ENCODE results near the gene IL15.

The IL15 gene

DNA sequence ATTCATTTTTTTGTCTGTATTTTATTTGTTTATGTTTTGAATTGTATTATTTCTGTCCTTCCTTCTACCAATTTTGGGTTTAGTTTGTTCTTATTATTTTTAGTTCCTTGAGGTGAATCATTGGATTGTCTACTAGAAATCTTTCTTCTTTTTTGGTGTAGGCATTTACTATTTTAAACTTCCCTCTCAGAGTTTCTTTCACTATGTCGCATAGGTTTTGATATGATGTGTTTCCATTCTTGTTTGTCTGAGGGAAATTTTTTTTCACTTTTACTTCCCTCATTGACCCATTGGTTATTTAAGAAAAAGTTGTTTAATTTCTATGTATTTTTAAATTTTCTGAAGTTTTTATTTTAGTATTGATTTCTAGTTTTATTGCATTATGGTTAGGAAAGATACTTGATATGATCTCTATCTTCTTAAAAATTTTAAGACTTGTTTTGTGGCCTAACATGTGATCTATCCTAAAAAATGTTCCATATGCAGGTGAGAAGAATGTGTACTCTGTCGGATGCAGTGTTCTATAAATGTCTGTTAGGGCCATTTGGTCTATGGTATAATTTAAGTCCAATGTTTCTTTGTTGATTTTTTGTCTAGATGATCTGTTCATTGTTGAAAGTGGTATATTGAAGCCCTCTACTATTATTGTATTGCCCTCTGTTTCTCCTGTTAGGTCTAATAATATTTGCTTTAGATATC lies 68.8 kb downstream of the IL15 start:
- H3K27me3 ChIP-seq (ENCODE audit: low read depth, low read length), result no peaks in the 10 kb centered on the region
- H3K9me3 ChIP-seq (ENCODE audit: control insufficient read depth in 1 of 2, low read length in 2 of 2), result peaks cover 0 to 12% of the 10 kb centered on the region in 2 donors
- no peak overlapping the region for H3K4me3 ChIP-seq (ENCODE audit: low read depth in 1 of 2, low read length in 2 of 2)
- no peaks in the 10 kb centered on the region for H3K36me3 ChIP-seq (ENCODE audit: control insufficient read depth in 1 of 2, insufficient read depth in 2 of 2, low read length in 2 of 2)
- no peaks in the 10 kb centered on the region for H3K4me1 ChIP-seq (ENCODE audit: control insufficient read depth in 1 of 2, insufficient read depth in 2 of 2, low read length in 2 of 2)
- H3K27ac ChIP-seq (ENCODE audit: low read length), result no peak overlapping the region

DNA sequence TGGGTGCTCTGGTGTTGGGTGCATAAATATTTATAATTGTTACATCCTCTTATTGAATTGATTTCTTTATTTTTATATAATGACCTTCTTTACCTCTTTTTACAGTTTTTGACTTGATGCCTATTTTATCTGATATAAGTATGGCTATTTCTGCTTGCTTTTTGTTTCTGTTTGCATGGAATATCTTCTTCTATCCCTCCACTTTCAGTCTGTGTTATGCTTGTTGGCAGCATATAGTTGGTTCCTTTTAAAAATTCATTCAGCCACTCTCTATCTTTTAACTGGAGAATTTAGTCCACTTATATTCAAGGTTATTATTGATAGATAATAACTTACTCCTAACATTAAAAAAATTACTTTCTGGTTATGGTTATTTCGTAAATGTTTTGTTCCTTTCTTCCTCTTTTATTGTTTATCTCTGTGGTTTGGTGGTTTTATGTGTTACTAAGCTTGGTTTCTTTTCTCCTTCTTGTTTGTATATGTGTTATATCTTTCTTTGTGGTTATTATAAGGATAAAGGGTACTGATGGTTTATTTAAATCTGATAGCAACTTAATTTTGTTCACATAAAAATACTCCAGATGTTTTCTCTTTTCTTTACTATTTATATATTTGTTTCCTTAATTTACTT lies 69.5 kb downstream of the IL15 start:
- Histone ChIP-seq H3K4me3 (ENCODE audit: low read depth in 1 of 2, low read length in 2 of 2) (no peak overlapping the region), H3K4me1 (ENCODE audit: control insufficient read depth in 1 of 2, insufficient read depth in 2 of 2, low read length in 2 of 2) (no peaks in the 10 kb centered on the region), H3K36me3 (ENCODE audit: control insufficient read depth in 1 of 2, insufficient read depth in 2 of 2, low read length in 2 of 2) (no peaks in the 10 kb centered on the region), H3K9me3 (ENCODE audit: control insufficient read depth in 1 of 2, low read length in 2 of 2) (peaks cover 0 to 12% of the 10 kb centered on the region in 2 donors), H3K27me3 (ENCODE audit: low read depth, low read length) (no peaks in the 10 kb centered on the region), H3K27ac (ENCODE audit: low read length) (no peak overlapping the region)

DNA sequence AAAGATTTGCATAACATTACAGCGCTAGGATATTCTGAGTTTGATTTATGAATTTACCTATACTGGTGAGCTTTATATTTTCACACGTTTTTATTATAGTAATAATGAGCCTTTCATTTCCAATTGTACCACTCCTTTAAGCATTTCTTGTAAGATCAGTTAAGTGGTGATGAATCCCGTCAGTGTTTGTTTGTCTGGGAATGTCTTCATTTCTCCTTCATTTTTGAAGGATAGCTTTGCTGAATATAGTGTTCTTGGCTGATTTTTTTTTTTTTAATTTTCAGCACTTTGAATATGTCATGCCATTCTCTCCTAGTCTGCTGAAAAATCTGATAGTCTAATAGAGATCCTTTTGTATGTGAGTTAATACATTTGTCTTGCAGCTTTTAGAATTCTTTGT lies 70.1 kb downstream of the IL15 start:
- H3K27me3 ChIP-seq (ENCODE audit: low read depth, low read length), result no peaks in the 10 kb centered on the region
- peaks cover 0 to 12% of the 10 kb centered on the region in 2 donors for H3K9me3 ChIP-seq (ENCODE audit: control insufficient read depth in 1 of 2, low read length in 2 of 2)

DNA sequence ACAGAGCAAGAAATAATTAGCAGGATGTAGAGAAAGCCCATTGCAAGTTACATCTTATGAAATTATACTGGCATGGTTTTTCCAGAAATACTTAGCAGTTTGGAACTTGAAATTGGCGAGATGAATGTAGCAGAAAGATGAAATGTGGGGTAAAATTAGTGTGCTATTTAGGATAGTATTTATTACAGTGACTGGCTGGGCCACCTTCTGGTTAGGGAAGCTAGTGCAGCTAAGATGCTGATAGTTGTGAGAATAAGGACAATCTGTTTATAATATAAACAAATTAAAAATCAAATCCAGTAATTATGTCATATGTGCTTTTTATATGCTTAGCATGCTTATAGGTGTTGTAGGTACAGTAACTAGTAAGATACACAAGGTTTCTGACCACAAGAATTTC lies 74.8 kb downstream of the IL15 start:
- Histone ChIP-seq H3K4me3 (ENCODE audit: low read depth in 1 of 2, low read length in 2 of 2) (no peak overlapping the region), H3K4me1 (ENCODE audit: control insufficient read depth in 1 of 2, insufficient read depth in 2 of 2, low read length in 2 of 2) (no peaks in the 10 kb centered on the region), H3K9me3 (ENCODE audit: control insufficient read depth in 1 of 2, low read length in 2 of 2) (peaks cover 0 to 12% of the 10 kb centered on the region in 2 donors), H3K27ac (ENCODE audit: low read length) (no peak overlapping the region), H3K36me3 (ENCODE audit: control insufficient read depth in 1 of 2, insufficient read depth in 2 of 2, low read length in 2 of 2) (no peaks in the 10 kb centered on the region), H3K27me3 (ENCODE audit: low read depth, low read length) (no peaks in the 10 kb centered on the region)

More for the DNA sequence above, 70.1 kb downstream of the IL15 start:
- H3K27ac ChIP-seq (ENCODE audit: low read length), result no peak overlapping the region
- H3K36me3 ChIP-seq (ENCODE audit: control insufficient read depth in 1 of 2, insufficient read depth in 2 of 2, low read length in 2 of 2), result no peaks in the 10 kb centered on the region
- H3K4me3 ChIP-seq (ENCODE audit: low read depth in 1 of 2, low read length in 2 of 2), result no peak overlapping the region
- H3K4me1 ChIP-seq (ENCODE audit: control insufficient read depth in 1 of 2, insufficient read depth in 2 of 2, low read length in 2 of 2), result no peaks in the 10 kb centered on the region

DNA sequence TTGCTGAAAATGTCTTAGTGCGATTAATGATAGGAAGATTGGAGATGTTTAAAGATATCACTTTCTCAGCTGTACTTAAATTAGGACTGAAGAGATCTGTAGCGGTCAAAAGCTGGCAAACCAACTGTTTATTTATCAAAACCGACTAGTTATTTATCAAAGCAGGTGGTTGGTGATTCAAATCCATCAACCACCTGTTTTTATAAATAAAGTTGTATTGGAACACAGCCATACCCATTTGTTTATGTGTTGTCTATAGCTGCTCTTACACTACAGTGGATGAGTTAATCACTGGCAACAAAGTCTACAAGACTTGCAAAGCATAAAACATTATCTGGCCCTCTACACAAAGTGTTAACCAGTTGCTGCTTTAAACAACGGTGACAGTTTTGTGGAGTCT lies 76.8 kb downstream of the IL15 start:
- Histone ChIP-seq H3K27me3 (ENCODE audit: low read depth, low read length) (no peaks in the 10 kb centered on the region), H3K4me1 (ENCODE audit: control insufficient read depth in 1 of 2, insufficient read depth in 2 of 2, low read length in 2 of 2) (no peaks in the 10 kb centered on the region), H3K9me3 (ENCODE audit: control insufficient read depth in 1 of 2, low read length in 2 of 2) (no peaks in the 10 kb centered on the region), H3K4me3 (ENCODE audit: low read depth in 1 of 2, low read length in 2 of 2) (no peak overlapping the region), H3K27ac (ENCODE audit: low read length) (no peak overlapping the region), H3K36me3 (ENCODE audit: control insufficient read depth in 1 of 2, insufficient read depth in 2 of 2, low read length in 2 of 2) (no peaks in the 10 kb centered on the region)

DNA sequence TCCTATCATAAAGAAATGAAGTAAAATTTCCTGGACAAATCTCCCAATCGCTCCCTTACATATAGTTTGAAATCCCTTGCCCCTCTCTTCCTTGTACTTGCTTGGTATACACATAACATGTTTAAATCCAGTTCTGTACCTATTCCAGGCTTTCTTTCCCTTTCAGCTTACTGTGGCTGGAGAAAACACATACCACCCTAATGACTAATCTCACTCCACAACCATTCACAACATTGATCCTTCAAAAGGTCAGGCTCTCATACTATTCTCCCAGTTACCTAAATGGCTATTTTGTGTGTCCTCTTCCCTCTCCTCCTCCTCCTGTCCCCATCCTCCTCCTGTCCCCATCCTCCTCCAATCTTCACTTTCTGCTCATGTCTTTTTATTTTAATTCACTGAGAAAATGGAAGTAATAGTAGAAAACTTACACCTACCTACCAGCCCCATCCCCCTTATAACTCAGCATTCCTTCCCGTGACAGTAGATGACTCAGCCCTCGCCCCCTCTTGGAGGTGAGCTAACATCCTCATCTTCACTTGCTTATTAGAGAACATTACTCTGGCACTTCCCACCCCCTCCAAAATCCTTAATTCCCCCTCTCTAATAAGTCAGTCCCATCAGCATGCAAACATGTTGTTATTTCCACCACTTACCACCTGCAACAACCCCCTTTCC lies 77.5 kb downstream of the IL15 start:
- H3K27me3 ChIP-seq (ENCODE audit: low read depth, low read length), result no peaks in the 10 kb centered on the region
- H3K36me3 ChIP-seq (ENCODE audit: control insufficient read depth in 1 of 2, insufficient read depth in 2 of 2, low read length in 2 of 2), result no peaks in the 10 kb centered on the region
- H3K9me3 ChIP-seq (ENCODE audit: control insufficient read depth in 1 of 2, low read length in 2 of 2), result no peaks in the 10 kb centered on the region
- no peak overlapping the region for H3K27ac ChIP-seq (ENCODE audit: low read length)
- H3K4me1 ChIP-seq (ENCODE audit: control insufficient read depth in 1 of 2, insufficient read depth in 2 of 2, low read length in 2 of 2), result no peaks in the 10 kb centered on the region
- no peak overlapping the region for H3K4me3 ChIP-seq (ENCODE audit: low read depth in 1 of 2, low read length in 2 of 2)

DNA sequence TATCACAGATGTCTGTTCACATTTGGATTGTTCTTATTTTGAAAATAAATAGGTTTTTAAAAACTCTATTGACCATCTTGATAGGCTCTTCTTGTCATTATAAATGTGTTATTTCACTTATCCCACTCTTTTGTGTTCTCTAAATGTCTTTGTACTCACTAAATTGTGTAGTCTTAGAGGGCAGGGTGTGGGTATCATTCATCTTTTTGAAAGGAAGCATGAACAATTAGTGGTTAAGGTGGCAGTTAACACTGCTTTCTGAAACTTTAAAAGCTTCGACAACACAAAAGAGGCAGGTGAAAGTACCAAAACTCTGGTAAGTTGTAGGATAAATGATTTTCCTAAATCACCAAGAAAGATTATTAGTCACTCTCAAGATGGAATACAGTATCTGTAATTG lies 83.2 kb downstream of the IL15 start:
- peaks cover 0 to 3% of the 10 kb centered on the region in 2 donors for H3K36me3 ChIP-seq (ENCODE audit: control insufficient read depth in 1 of 2, insufficient read depth in 2 of 2, low read length in 2 of 2)
- H3K4me3 ChIP-seq (ENCODE audit: low read depth in 1 of 2, low read length in 2 of 2), result no peak overlapping the region
- H3K9me3 ChIP-seq (ENCODE audit: control insufficient read depth in 1 of 2, low read length in 2 of 2), result no peaks in the 10 kb centered on the region
- H3K4me1 ChIP-seq (ENCODE audit: control insufficient read depth in 1 of 2, insufficient read depth in 2 of 2, low read length in 2 of 2), result no peaks in the 10 kb centered on the region
- no peak overlapping the region for H3K27ac ChIP-seq (ENCODE audit: low read length)
- H3K27me3 ChIP-seq (ENCODE audit: low read depth, low read length), result no peaks in the 10 kb centered on the region

DNA sequence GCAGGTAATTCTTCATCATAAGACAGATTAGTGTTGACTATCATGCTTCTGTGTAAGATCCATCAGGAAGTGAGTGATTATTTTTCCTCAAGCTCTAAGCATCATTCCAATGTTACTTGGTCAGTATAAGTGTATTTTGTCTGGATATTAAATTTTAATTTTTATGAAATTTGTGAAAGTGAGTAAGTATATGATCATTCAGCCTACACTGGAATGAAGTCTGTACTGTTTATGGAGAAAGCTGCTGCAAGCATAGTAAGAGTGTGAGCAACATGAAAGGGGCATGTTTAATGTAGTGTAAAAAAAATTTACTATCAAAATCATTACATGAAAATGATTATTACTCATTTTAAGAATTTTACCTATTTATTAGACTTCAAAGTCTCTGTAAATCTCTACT lies 84.8 kb downstream of the IL15 start:
- peaks cover 0 to 3% of the 10 kb centered on the region in 2 donors for H3K36me3 ChIP-seq (ENCODE audit: control insufficient read depth in 1 of 2, insufficient read depth in 2 of 2, low read length in 2 of 2)

GRCh38 chr4:141724646-141725045 lies 88.3 kb downstream of the IL15 start:
- Histone ChIP-seq H3K4me3 (ENCODE audit: low read depth in 1 of 2, low read length in 2 of 2) (no peak overlapping the region), H3K36me3 (ENCODE audit: control insufficient read depth in 1 of 2, insufficient read depth in 2 of 2, low read length in 2 of 2) (peaks cover 0 to 4% of the 10 kb centered on the region in 2 donors), H3K27me3 (ENCODE audit: low read depth, low read length) (no peaks in the 10 kb centered on the region), H3K9me3 (ENCODE audit: control insufficient read depth in 1 of 2, low read length in 2 of 2) (no peaks in the 10 kb centered on the region), H3K27ac (ENCODE audit: low read length) (no peak overlapping the region), H3K4me1 (ENCODE audit: control insufficient read depth in 1 of 2, insufficient read depth in 2 of 2, low read length in 2 of 2) (no peaks in the 10 kb centered on the region)

More for the DNA sequence above, 84.8 kb downstream of the IL15 start:
- Histone ChIP-seq H3K4me3 (ENCODE audit: low read depth in 1 of 2, low read length in 2 of 2) (no peak overlapping the region), H3K27ac (ENCODE audit: low read length) (no peak overlapping the region), H3K4me1 (ENCODE audit: control insufficient read depth in 1 of 2, insufficient read depth in 2 of 2, low read length in 2 of 2) (no peaks in the 10 kb centered on the region), H3K27me3 (ENCODE audit: low read depth, low read length) (no peaks in the 10 kb centered on the region), H3K9me3 (ENCODE audit: control insufficient read depth in 1 of 2, low read length in 2 of 2) (no peaks in the 10 kb centered on the region)

DNA sequence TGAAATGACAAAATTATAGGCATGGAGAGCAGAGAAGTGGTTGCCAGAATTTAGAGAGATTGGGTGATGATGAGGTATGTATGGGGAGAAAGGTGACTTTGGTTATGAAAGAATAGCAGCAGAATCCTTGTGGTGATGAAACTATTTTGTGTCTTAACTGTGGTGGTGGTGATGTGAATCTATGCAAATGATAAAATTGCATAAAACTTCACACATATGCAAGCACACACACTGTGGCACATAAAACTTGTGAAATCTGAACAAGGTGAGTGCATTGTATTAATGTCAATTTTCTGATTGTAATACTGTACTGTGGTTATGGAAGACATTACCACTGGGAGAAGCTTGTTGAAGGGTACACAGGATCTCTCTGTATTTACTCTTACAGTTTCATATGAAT lies 91.0 kb downstream of the IL15 start:
- Histone ChIP-seq H3K4me3 (ENCODE audit: low read depth in 1 of 2, low read length in 2 of 2) (no peak overlapping the region), H3K9me3 (ENCODE audit: control insufficient read depth in 1 of 2, low read length in 2 of 2) (no peaks in the 10 kb centered on the region), H3K36me3 (ENCODE audit: control insufficient read depth in 1 of 2, insufficient read depth in 2 of 2, low read length in 2 of 2) (peaks cover 6 to 25% of the 10 kb centered on the region in 2 donors), H3K27ac (ENCODE audit: low read length) (no peak overlapping the region), H3K27me3 (ENCODE audit: low read depth, low read length) (no peaks in the 10 kb centered on the region), H3K4me1 (ENCODE audit: control insufficient read depth in 1 of 2, insufficient read depth in 2 of 2, low read length in 2 of 2) (no peaks in the 10 kb centered on the region)

DNA sequence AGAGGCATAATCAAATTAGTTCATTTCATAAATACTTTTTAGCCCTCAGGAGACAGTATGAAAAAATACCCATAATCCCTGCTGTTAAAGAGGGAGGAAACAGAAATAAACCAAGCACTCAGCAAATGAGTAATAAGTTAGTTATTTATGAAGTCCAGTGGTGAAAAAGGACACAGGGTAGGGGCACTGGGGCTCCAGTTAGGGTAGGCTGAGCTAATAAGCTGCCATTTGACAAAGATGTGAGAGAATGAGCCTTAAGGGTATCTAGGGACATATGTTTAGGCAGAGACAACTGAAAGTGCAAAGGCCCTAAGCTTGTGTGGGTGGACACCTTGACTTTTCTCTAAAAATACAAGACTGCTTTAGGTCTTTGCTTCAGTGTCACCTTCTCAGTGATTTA lies 94.4 kb downstream of the IL15 start:
- H3K9me3 ChIP-seq (ENCODE audit: control insufficient read depth in 1 of 2, low read length in 2 of 2), result no peaks in the 10 kb centered on the region
- H3K36me3 ChIP-seq (ENCODE audit: control insufficient read depth in 1 of 2, insufficient read depth in 2 of 2, low read length in 2 of 2), result peaks cover 6 to 29% of the 10 kb centered on the region in 2 donors
- H3K27me3 ChIP-seq (ENCODE audit: low read depth, low read length), result no peaks in the 10 kb centered on the region
- no peaks in the 10 kb centered on the region for H3K4me1 ChIP-seq (ENCODE audit: control insufficient read depth in 1 of 2, insufficient read depth in 2 of 2, low read length in 2 of 2)
- no peak overlapping the region for H3K4me3 ChIP-seq (ENCODE audit: low read depth in 1 of 2, low read length in 2 of 2)
- no peak overlapping the region for H3K27ac ChIP-seq (ENCODE audit: low read length)

Data from muscle layer of duodenum (tissue), 2 donors.